Heart left ventricle (tissue), 16 donors: Measurements from ENCODE around the gene IL12RB2. TPM values are rescaled to one million over a fixed set of nuclear protein-coding genes. Genes with fewer than 3 reads are reported as not detected.

Experiments
- ATAC-seq, 4 donors: fragments of 200-7000 bp; cut with Tn5 transposase; one replicate each; pipeline ENCODE4 v1.9.1; 2020 to 2022; ENCODE audit warnings: moderate library complexity in 4 of 4, mild to moderate bottlenecking in 3 of 4, moderate number of reproducible peaks in 1 of 4
- DNase-seq, 5 donors: peaks; one replicate each; pipeline ENCODE4 v3.0.0-alpha.2; 2020
- H3K27ac ChIP-seq, 12 donors: fragments of 200-600 bp; sonication (generic) in 4 of 12; one replicate each; pipeline versions ENCODE4 v1.5.0 to v1.8.0; 2016 to 2022; ENCODE audit warnings: mild to moderate bottlenecking in 2 of 12
- H3K27me3 ChIP-seq, 9 donors: fragments of 200-600 bp; sonication (generic) in 2 of 9; one replicate each; pipeline versions ENCODE4 v1.5.1 to v1.8.0; 2016 to 2022; ENCODE audit warnings: mild to moderate bottlenecking in 3 of 9
- H3K36me3 ChIP-seq, 9 donors: fragments of 200-600 bp; sonication (generic) in 2 of 9; one replicate each; pipeline versions ENCODE4 v1.5.0 to v1.8.0; 2018 to 2022; ENCODE audit warnings: mild to moderate bottlenecking in 2 of 9
- H3K4me1 ChIP-seq, 12 donors: fragments of 200-600 bp; sonication (generic) in 4 of 12; one replicate each; pipeline versions ENCODE4 v1.5.0 to v1.8.0; 2016 to 2022; ENCODE audit warnings: mild to moderate bottlenecking in 3 of 12
- H3K4me3 ChIP-seq, 12 donors: fragments of 200-600 bp; sonication (generic) in 4 of 12; one replicate each; pipeline versions ENCODE4 v1.5.0 to v1.8.0; 2017 to 2022; ENCODE audit warnings: mild to moderate bottlenecking in 9 of 12, moderate library complexity in 4 of 12
- H3K9me3 ChIP-seq, 12 donors: fragments of 200-600 bp; sonication (generic) in 4 of 12; one replicate each; pipeline versions ENCODE4 v1.5.0 to v1.8.0; 2016 to 2022; ENCODE audit warnings: mild to moderate bottlenecking in 1 of 12
- CTCF ChIP-seq, 12 donors: fragments of 200-600 bp; sonication (generic) in 4 of 12; IDR thresholded peaks; one replicate each; pipeline versions ENCODE4 v1.5.0 to v1.8.0; 2018 to 2022; ENCODE audit warnings: antibody characterized with exemption in 12 of 12, mild to moderate bottlenecking in 5 of 12
- POLR2A ChIP-seq, 2 donors: fragments of 450-650 bp; IDR thresholded peaks; one replicate each; pipeline ENCODE4 v1.6.1; 2017; ENCODE audit warnings: antibody characterized with exemption in 2 of 2, mild to moderate bottlenecking in 2 of 2, moderate library complexity in 2 of 2
- WGBS, 4 donors: extraction: QIAGEN DNeasy Blood & Tissue Kit in 2 of 4; methylation state at CpG; one replicate each; pipeline versions ENCODE4 v1.1.5 to v1.1.7; 2013 to 2018; 5-methylcytosine and 5-hydroxymethylcytosine counted together
- intact Hi-C, 10 donors: fragments of 100-400 bp; cut with DNase I; formaldehyde crosslinking; loops; one replicate each; pipeline versions ENCODE4 v1.11.1 to v1.14.2; 2022
- polyA plus RNA-seq, 2 donors: library from polyadenylated mRNA; stranded (reverse); fragments of 200-250 nt; gene quantifications; one replicate each; pipeline ENCODE4 v1.2.3, GENCODE V29; 2013
- total RNA-seq, 9 donors: library from RNA; depleted of rRNA in 2 of 9; stranded (reverse); fragments of >200 nt in 2 of 9; fragmentation: NEBNext Ultra II Directional in 3 of 9; extraction: Animal tissue kit (Norgen Biotek cat#: 25700) in 3 of 9; gene quantifications; one replicate each; pipeline versions ENCODE4 v1.1.0 to v1.2.4, GENCODE V29; 2016 to 2023
- donor health status: ischemic (EF 13 %, LVEDD 7.1; RV severe dilation, severe dysfunction).
- donor health status: healthy with polysubstance abuse.
- donor health status: DM: no; HTN: yes; CAD: no.
- donor health status: DM: no; HTN: no; CAD: no.
- donor health status: ischemic (EF 25% LVEDD 6.9; RV normal size, moderate dysfunction).
- donor health status: ischemic (EF 25% LVEDD 5.7; RV mildly dilated, moderate dysfunction).
- donor health status: healthy.
- donor health status: DM: yes; HTN: yes; CAD: no.
- donor health status: ischemic (EF 35%, LVEDD 5.7; RV mildly dilated, moderate dysfunction).
- donor health status: nonischemic (EF 11% LVEDD 7.7; RV severe dilation, severe dysfunction).
- donor health status: DM: yes; HTN: yes; CAD: no.
- donor health status: PGD.
- donor health status: ischemic (EF 29% LVEDD 5.4; RV normal size, mild dysfunction).
- donor health status: nonischemic (EF 23%, LVEDD 6.1; RV moderate dilation, normal function).

Gene IL12RB2
- total and polyA plus RNA-seq, 11 donors, result 0.04 to 1.9 (median 0.36) TPM; not detected in 2

- peaks cover 0 to 6% (median 0%) of the 10 kb centered on the region in 12 donors for H3K4me1 ChIP-seq
- WGBS, 4 donors, result 86 to 100% (median 91%) methylated on average over 2 of the region's 2 CpGs
- no peak overlapping the region for H3K27ac ChIP-seq
- no peaks in the 10 kb centered on the region for H3K27me3 ChIP-seq
- no peak for DNase-seq
- ATAC-seq, result no peak
- H3K36me3 ChIP-seq, result no peaks in the 10 kb centered on the region
- TF ChIP-seq CTCF (IDR thresholded peaks at IDR 0.05), result no peak
- TF ChIP-seq POLR2A (IDR thresholded peaks at IDR 0.05), result no peak
- H3K9me3 ChIP-seq, result no peaks in the 10 kb centered on the region
- intact Hi-C loops, result no loop called here
- H3K4me3 ChIP-seq, result no peak overlapping the region
Observed at GRCh38 chr1:67371043-67371442, 63.4 kb downstream of the IL12RB2 start.

GRCh38 chr1:67371681-67372080, 64.0 kb downstream of the IL12RB2 start:
- intact Hi-C loops, result no loop called here
- Histone ChIP-seq H3K27ac (no peak overlapping the region), H3K9me3 (no peaks in the 10 kb centered on the region), H3K36me3 (no peaks in the 10 kb centered on the region), H3K4me3 (no peak overlapping the region), H3K27me3 (no peaks in the 10 kb centered on the region), H3K4me1 (peaks cover 0 to 6% (median 0%) of the 10 kb centered on the region in 12 donors)
- no peak for DNase-seq
- 67 to 75% (median 73%) methylated on average over 5 of the region's 5 CpGs for WGBS, 4 donors
- no peak for ATAC-seq
- TF ChIP-seq CTCF (IDR thresholded peaks at IDR 0.05), result no peak
- no peak for TF ChIP-seq POLR2A (IDR thresholded peaks at IDR 0.05)

GRCh38 chr1:67372136-67372535, 64.5 kb downstream of the IL12RB2 start:
- Histone ChIP-seq H3K27ac (no peak overlapping the region), H3K9me3 (no peaks in the 10 kb centered on the region), H3K4me1 (peaks cover 0 to 6% (median 0%) of the 10 kb centered on the region in 12 donors), H3K36me3 (no peaks in the 10 kb centered on the region), H3K27me3 (no peaks in the 10 kb centered on the region), H3K4me3 (no peak overlapping the region)
- intact Hi-C loops, result no loop called here
- DNase-seq (no peak), ATAC-seq (no peak)
- WGBS, 4 donors, result 58 to 70% (median 63%) methylated on average over 3 of the region's 3 CpGs
- TF ChIP-seq POLR2A (IDR thresholded peaks at IDR 0.05) (no peak), CTCF (IDR thresholded peaks at IDR 0.05) (no peak)

- DNase-seq (no peak), ATAC-seq (no peak)
- Histone ChIP-seq H3K36me3 (no peaks in the 10 kb centered on the region), H3K4me3 (no peak overlapping the region), H3K27me3 (no peaks in the 10 kb centered on the region), H3K9me3 (no peaks in the 10 kb centered on the region), H3K27ac (no peak overlapping the region), H3K4me1 (peaks cover 0 to 1% (median 0%) of the 10 kb centered on the region in 12 donors)
- intact Hi-C loops, result no loop called here
- TF ChIP-seq CTCF (IDR thresholded peaks at IDR 0.05) (no peak), POLR2A (IDR thresholded peaks at IDR 0.05) (no peak)
Observed at GRCh38 chr1:67372898-67373297, 65.2 kb downstream of the IL12RB2 start.
